Measurements from ENCODE around the gene SEC14L6. TPM values are rescaled to one million over a fixed set of nuclear protein-coding genes. Genes with fewer than 3 reads are reported as not detected.
"Not testable (repeated sequence)": the region's sequence is repeated elsewhere in the genome, so short reads cannot be mapped to it uniquely, and the experiment has no call there.

The SEC14L6 gene
- total RNA-seq, 2 experiments from 2014 or later: not detected

DNA sequence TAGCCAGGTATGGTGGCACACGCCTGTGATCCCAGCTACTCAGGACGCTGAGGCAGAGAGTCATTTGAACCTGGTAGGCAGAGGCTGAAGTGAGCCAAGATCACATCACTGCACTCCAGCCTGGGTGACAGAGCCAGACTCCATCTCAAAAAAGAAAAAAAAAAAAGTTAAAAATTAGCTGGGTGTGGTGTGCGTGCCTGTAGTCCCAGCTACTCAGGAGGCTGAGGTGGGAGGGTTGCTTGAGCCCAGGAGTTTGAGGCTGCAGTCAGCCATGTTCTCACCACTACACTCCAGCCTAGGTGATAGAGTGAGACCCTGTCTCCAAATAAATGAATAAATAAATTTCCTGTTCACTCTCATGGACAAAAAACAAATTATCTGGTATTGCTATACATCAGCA is 5.0 kb downstream of the SEC14L6 start:
- CTCF ChIA-PET; H3K36me3 Mint-ChIP-seq (ENCODE audit: low read depth); H3K4me1 Mint-ChIP-seq; H3K9me3 Mint-ChIP-seq; H3K4me3 Mint-ChIP-seq; DNase-seq; POLR2A ChIA-PET; H3K27ac Mint-ChIP-seq: not testable (repeated sequence)
- H3K27me3 Mint-ChIP-seq: peaks cover 41% of the 10 kb centered on the region

DNA sequence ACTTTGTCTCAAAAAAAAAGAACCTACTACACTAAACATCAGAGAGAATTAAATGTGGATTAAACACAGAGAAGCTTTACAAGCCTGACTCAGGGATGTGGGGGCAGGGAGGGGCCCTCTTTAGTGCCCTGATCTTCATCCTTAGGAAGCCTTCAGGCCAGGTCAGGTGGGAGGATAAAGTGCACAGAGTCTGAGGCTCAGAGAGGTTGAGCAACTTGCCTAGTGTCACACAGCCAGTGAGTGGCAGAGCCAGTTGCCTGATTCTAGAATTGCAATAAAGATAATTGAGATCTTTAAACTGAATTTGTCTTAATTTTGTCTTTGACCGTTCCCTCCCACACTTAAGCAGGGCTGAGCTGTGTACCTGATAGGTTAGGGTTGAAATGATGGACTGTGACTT is 7.2 kb downstream of the SEC14L6 start:
- H3K27ac Mint-ChIP-seq: no peak overlapping the region
- no peak for DNase-seq
- ChIA-PET POLR2A (no interaction called here), CTCF (no interaction called here)
- peaks cover 11% of the 10 kb centered on the region for H3K4me1 Mint-ChIP-seq
- H3K4me3 Mint-ChIP-seq: no peak overlapping the region
- no peaks in the 10 kb centered on the region for H3K36me3 Mint-ChIP-seq (ENCODE audit: low read depth)
- H3K9me3 Mint-ChIP-seq: no peaks in the 10 kb centered on the region
- H3K27me3 Mint-ChIP-seq: peaks cover 38% of the 10 kb centered on the region

DNA sequence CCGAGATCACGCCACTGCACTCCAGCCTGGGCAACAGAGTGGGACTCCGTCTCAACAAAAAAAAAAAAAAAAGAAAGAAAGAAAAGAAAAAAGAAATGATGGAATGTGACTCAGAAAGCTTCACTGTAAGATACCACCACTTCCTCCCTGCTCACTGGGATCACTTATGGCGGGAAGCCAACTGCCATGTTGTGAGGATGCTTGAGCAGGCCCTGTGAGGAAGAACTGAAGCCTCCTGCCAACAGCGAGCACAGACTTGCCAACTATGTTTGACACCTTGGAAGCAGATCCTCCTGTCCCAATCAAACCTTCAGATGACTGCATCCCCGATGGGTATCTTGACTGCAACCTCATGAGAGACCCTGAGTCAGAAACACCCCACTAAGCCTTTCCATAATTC is 8.3 kb downstream of the SEC14L6 start:
- Mint-ChIP-seq H3K27ac (no peak overlapping the region), H3K36me3 (ENCODE audit: low read depth) (no peaks in the 10 kb centered on the region), H3K4me1 (peaks cover 11% of the 10 kb centered on the region), H3K4me3 (no peak overlapping the region), H3K27me3 (peaks cover 32% of the 10 kb centered on the region), H3K9me3 (no peaks in the 10 kb centered on the region)
- ChIA-PET CTCF (no interaction called here), POLR2A (no interaction called here)
- no peak for DNase-seq

DNA sequence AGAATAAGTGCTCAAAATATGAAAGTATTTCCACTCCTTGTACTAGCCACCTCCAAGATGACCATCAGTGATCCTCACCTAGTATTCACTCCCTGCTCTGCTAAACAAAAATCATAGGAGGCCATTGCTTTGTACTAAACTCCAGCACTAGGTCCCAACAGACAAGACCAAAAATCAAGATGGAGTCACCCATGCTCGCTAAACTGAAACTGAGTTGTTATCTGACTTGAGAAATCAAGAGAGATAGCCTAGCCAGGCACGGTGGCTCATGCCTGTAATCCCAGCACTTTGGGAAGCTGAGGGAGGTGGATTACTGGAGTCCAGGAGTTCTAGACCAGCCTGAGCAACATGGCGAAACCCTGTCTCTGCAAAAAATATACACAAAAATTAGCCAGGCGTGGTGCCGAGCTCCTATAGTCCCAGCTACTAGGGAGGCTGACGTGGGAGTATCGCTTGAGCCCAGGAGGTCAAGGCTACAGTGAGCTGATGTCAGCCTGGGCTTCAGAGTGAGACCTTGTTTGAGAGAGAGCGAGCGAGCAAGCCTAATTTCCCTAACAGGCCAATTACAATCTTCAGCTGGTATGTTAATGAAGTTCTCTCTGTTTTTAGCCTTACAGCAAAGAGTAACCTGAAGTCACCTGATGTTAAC is 9.3 kb downstream of the SEC14L6 start:
- H3K27ac Mint-ChIP-seq: no peak overlapping the region
- no peaks in the 10 kb centered on the region for H3K36me3 Mint-ChIP-seq (ENCODE audit: low read depth)
- no peak overlapping the region for H3K4me3 Mint-ChIP-seq
- H3K27me3 Mint-ChIP-seq: peaks cover 24% of the 10 kb centered on the region
- ChIA-PET CTCF (interaction anchor here (0.5 to 0.7 kb wide), 2 partner anchors 106 to 590 kb away, joined by 3 to 4 read pairs; no protein-coding TSS in a partner anchor), POLR2A (no interaction called here)
- H3K9me3 Mint-ChIP-seq: no peaks in the 10 kb centered on the region
- DNase-seq: no peak
- H3K4me1 Mint-ChIP-seq: peaks cover 8% of the 10 kb centered on the region

DNA sequence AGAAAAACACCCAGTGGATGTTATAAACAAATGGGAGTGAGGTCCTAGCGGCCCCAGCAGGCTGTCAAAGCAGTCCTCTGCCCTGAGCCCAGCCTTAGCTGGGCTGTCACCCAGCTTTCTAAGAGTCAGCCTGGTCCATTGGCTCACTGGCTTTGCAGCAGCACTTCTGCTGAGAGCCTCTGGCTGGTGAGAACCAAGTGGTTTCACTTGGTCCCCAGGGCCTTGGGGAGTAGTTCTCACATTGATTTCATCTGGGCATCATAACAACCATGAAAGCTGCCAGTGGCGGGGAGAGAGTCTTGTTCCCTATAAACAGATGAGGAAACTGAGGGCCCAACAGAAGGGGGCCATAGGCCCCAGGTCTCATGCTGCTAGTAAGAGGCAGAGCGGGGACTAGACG is 11.4 kb downstream of the SEC14L6 start:
- CTCF ChIA-PET: no interaction called here
- POLR2A ChIA-PET: interaction anchor here (0.6 to 1.2 kb wide), 3 partner anchors 10 to 56 kb away, joined by 3 read pairs; partner anchors contain the start of gene PES1
- H3K4me3 Mint-ChIP-seq: no peak overlapping the region
- no peaks in the 10 kb centered on the region for H3K9me3 Mint-ChIP-seq
- no peak for DNase-seq
- H3K4me1 Mint-ChIP-seq: peaks cover 8% of the 10 kb centered on the region
- H3K27ac Mint-ChIP-seq: no peak overlapping the region
- peaks cover 12% of the 10 kb centered on the region for H3K27me3 Mint-ChIP-seq
- no peaks in the 10 kb centered on the region for H3K36me3 Mint-ChIP-seq (ENCODE audit: low read depth)

DNA sequence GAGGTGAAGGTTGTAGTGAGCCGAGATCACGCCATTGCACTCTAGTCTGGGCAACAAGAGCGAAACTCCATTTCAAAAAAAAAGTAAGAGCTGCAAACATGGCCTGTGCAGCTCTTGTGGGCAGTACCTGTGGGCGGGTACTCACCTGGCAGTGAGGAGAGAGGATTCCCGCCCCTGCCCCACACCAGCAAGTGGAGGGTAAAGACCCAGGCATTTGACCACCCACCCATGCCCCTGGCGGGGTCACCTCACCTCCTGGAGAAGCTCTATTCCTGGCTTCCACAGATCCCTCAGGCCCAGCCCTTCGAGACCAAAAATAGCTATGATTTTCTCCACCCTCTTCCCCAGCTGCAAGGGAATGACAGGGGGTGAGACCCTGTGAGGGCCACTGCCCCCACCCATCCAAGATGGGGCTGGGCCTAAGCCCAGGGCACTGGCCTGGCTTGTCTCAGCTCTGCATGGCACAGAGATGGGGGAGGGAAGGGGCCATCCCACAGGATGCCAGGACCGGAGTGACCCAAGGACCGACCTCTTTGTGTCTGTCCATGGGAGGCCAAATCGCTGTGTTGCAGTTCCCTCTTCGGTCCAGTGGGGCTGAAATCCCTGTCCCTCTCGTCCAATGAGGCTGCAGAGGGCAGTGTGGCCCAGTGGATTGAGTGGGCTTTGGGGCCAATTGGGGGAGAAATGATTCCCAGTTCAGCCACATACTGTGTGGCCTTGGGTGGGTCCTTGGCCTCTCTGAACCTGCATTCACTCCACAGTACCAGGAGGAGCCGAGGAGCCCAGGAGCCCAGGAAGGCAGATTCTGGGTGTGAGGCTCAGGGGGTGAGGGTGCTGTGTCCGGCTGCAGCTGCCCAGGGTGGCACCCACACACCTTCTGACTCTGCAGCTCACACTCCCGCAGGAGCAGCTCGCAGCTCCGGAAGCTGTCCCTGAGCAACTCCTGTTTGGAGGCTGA is 14.6 kb downstream of the SEC14L6 start:
- H3K4me3 Mint-ChIP-seq: no peak overlapping the region
- H3K36me3 Mint-ChIP-seq (ENCODE audit: low read depth): no peaks in the 10 kb centered on the region
- POLR2A ChIA-PET: no interaction called here
- peaks cover 6% of the 10 kb centered on the region for H3K4me1 Mint-ChIP-seq
- CTCF ChIA-PET: no interaction called here
- H3K27me3 Mint-ChIP-seq: peaks cover 3% of the 10 kb centered on the region
- H3K27ac Mint-ChIP-seq: no peak overlapping the region
- no peak for DNase-seq
- no peaks in the 10 kb centered on the region for H3K9me3 Mint-ChIP-seq

DNA sequence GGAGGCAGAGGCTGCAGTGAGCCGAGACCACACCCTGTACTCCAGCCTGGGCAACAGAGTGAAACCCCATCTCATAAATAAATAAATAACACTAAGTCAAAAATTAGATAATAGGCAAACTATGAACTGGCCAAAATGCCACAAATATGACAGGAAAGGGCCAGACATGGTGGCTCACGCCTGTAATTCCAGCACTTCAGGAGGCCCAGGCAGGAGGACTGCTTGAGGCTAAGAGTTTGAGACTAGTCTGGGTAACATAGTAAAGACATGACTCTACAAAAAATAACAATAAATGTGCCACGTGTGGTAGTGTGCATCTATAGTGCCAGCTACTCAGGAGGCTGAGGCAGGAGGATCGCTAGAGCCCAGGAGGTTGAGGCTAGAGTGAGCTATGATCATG is 19.9 kb downstream of the SEC14L6 start:
- ChIA-PET CTCF (no interaction called here), POLR2A (no interaction called here)
- no peaks in the 10 kb centered on the region for H3K36me3 Mint-ChIP-seq (ENCODE audit: low read depth)
- H3K4me3 Mint-ChIP-seq: no peak overlapping the region
- no peaks in the 10 kb centered on the region for H3K4me1 Mint-ChIP-seq
- no peaks in the 10 kb centered on the region for H3K9me3 Mint-ChIP-seq
- H3K27ac Mint-ChIP-seq: no peak overlapping the region
- peaks cover 8% of the 10 kb centered on the region for H3K27me3 Mint-ChIP-seq
- DNase-seq: no peak

DNA sequence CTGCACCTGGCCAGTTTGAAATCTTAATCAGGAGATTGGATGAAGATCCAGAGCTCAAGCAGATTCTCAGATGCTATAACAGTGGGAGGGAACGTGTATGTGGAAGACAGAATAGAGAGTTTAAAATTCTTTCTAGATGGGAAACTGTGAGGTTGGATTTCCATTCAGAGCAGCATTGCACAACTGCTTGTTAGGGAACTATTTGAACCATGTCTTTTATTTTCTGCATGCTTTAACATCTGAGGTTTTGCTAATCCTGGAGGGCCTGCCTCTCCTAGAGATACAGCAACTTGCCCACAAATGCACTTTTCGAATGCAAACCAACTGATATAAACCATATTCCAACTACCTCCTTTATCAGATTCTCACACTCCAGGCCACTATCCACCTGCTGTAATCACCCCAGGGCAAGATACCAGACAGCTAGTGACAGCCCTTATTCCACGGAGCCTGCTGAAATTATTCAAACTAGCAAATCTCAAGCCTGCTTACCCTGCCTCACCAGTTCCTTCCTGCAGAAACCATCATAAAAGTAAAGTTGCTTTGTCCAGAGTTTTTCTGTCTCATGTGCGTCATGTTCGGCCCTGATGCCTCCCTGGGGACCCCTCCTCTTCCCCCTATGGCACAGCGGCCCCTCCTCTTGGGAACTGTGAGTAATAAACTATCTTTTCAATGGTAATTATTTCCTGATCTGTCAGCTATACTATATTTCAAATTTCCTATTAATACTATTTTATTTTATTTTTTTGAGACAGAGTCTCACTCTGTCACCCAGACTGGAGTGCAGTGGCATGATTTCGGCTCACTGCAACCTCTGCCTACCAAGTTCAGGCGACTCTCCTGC is 22.7 kb downstream of the SEC14L6 start:
- Mint-ChIP-seq H3K36me3 (ENCODE audit: low read depth) (no peaks in the 10 kb centered on the region), H3K27ac (no peak overlapping the region), H3K27me3 (peaks cover 12% of the 10 kb centered on the region), H3K9me3 (no peaks in the 10 kb centered on the region), H3K4me3 (no peak overlapping the region), H3K4me1 (no peaks in the 10 kb centered on the region)
- ChIA-PET CTCF (no interaction called here), POLR2A (no interaction called here)
- no peak for DNase-seq

DNA sequence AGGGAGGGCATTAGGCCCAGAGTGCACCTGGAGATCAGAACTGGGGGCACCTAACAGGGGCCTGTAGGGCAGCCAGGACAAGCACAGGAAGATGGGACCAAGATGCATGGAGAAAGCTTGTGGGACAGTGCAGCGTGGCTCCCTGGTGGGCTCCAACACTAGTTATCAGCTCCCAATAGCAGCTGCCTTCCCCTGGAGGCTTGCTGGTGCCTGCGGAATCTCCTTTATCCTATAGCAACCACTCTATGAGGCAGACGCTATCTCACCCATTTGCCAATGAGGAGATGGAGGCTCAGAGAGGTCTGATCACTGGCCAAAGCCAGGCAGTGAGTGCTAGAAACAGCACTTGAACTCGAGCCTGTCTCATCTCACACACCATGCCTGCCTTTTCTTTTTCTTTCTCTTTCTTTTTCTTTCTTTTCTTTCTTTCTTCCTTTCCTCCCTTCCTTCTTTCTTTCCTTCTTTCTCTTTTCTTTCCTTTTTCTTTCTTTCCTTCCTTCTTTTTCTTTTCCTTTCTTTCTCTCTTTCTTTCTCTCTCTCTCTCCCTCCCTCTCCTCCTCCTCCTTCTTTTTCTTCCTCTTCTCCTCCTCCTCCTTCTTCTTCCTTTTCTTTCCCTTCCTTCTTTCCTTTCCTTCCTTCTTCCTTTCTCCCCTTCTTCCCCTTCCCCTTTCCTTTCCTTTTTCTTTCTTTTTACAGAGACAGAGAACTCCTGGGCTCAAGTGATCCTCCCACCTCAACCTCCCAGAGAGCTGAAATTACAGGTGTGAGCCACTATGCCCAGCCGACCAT is 25.0 kb downstream of the SEC14L6 start:
- H3K27me3 Mint-ChIP-seq: peaks cover 14% of the 10 kb centered on the region
- POLR2A ChIA-PET: no interaction called here
- H3K9me3 Mint-ChIP-seq: no peaks in the 10 kb centered on the region
- no peak for DNase-seq
- no peaks in the 10 kb centered on the region for H3K36me3 Mint-ChIP-seq (ENCODE audit: low read depth)
- CTCF ChIA-PET: no interaction called here
- H3K4me1 Mint-ChIP-seq: no peaks in the 10 kb centered on the region
- no peak overlapping the region for H3K27ac Mint-ChIP-seq
- no peak overlapping the region for H3K4me3 Mint-ChIP-seq

DNA sequence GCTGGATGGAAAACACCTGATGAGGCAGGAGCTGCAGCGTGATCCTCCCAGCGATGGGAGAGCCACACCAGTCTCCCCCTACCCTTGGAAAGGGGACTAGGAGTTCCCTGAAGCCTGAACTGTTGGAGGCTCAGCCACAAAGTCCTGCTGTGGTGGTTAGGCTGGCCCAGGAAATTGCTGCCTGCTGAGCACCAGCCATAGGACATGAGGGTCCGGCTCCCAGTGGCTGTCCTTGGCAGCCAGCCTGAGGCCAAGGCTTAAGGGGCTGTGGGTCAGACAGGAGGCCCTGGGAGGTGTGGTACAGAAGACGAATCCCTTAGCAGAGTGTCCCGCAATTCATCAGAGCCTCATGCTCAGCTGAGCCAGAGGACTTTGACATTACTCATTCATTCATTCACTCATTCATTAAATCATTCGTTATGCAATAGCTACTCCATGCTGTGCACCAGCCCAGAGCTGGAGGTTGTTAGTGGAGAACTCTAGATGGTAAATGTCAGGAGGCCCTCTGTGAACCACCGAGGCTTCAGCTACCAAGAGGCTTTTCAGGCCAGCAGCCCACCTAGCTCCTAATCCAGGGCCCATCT is 26.6 kb downstream of the SEC14L6 start:
- POLR2A ChIA-PET: no interaction called here
- Mint-ChIP-seq H3K4me3 (no peak overlapping the region), H3K4me1 (no peaks in the 10 kb centered on the region), H3K27me3 (peaks cover 10% of the 10 kb centered on the region), H3K36me3 (ENCODE audit: low read depth) (no peaks in the 10 kb centered on the region), H3K9me3 (no peaks in the 10 kb centered on the region), H3K27ac (no peak overlapping the region)
- CTCF ChIA-PET: no interaction called here
- no peak for DNase-seq

DNA sequence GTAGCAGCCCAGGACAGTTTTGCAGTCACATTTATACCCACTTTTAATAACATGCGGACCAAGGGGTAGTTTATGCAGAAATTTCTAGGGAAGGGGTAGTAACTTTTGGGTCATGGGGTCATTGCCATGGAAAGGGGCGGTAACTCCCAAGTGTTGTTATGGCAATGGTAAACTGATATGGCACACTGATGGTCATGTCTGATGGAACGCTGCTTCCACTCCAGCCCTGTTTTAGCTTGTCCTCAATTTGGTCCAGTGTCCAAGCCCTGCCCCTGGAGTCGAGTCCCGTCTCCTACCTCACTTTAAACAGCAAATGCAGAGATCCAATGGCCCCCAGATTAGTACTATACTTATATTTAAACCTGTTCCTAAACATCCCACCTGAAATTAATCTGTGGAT is 29.8 kb downstream of the SEC14L6 start:
- Mint-ChIP-seq H3K4me1 (no peaks in the 10 kb centered on the region), H3K9me3 (no peaks in the 10 kb centered on the region), H3K4me3 (no peak overlapping the region), H3K27ac (no peak overlapping the region), H3K36me3 (ENCODE audit: low read depth) (no peaks in the 10 kb centered on the region), H3K27me3 (peaks cover 5% of the 10 kb centered on the region)
- CTCF ChIA-PET: no interaction called here
- no peak for DNase-seq
- POLR2A ChIA-PET: no interaction called here

DNA sequence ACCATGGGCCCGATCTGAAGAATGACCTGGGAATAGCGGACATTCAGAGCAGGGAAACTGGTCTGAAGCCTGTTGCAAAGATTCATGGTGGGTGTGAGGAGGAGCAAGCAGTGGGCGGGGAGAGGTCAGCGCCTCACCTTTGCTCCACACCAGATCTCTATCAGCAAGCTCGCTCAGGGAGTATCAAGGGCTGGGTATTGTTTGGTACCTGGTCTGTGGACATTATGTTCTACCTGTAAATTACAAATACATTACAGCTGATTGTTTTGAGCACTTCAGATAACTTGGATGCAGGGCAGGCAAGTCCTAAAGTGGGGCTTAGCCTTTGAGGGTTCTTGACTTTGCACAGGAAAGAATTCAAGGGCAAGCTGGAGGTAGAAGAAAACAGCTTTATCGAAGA is 30.3 kb downstream of the SEC14L6 start:
- H3K9me3 Mint-ChIP-seq: no peaks in the 10 kb centered on the region
- no peaks in the 10 kb centered on the region for H3K4me1 Mint-ChIP-seq
- no peak overlapping the region for H3K4me3 Mint-ChIP-seq
- DNase-seq: no peak
- CTCF ChIA-PET: interaction anchor here (1.4 kb wide), 1 partner anchor 90 kb away, joined by 3 read pairs; no protein-coding TSS in a partner anchor
- peaks cover 5% of the 10 kb centered on the region for H3K27me3 Mint-ChIP-seq
- POLR2A ChIA-PET: no interaction called here
- no peak overlapping the region for H3K27ac Mint-ChIP-seq
- H3K36me3 Mint-ChIP-seq (ENCODE audit: low read depth): no peaks in the 10 kb centered on the region

Data from activated CD4-positive, alpha-beta memory T cell treated with anti-CD3 and anti-CD28 coated beads, Interleukin-2, amount 10 ng/mL, durations not matched to agents 7 days and 5 days (primary cell).